ENCODE measurements around the gene ADORA1.

Gene ADORA1

DNA sequence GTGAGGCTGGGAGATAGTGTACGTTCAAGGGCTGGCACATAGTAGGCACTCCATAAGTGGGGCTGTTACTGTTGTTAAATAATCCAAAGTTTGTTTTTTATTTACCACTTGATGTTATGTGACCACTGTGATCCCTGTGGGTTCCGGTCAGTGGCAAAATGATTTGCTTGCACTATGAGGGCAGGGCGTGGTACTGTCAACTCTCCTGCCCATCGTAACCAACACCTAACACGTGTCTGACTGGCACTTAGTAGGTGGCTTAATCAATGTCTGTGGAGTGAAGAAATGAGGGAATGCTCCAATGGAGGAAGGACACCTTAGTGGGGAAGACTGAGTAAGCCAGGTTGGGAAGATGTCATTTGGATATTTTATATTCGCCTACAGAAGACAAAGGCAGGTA lies 14.6 kb downstream of the ADORA1 start:
- Histone ChIP-seq H3K27me3 (ENCODE audit: insufficient read depth, poor library complexity, severe bottlenecking) (peaks cover 3% of the 10 kb centered on the region), H3K27ac (replicated peaks) (no peak overlapping the region), H3K4me3 (replicated peaks; ENCODE audit: insufficient read depth, low read length) (no peak overlapping the region)
- TF ChIP-seq, protein P1, sequence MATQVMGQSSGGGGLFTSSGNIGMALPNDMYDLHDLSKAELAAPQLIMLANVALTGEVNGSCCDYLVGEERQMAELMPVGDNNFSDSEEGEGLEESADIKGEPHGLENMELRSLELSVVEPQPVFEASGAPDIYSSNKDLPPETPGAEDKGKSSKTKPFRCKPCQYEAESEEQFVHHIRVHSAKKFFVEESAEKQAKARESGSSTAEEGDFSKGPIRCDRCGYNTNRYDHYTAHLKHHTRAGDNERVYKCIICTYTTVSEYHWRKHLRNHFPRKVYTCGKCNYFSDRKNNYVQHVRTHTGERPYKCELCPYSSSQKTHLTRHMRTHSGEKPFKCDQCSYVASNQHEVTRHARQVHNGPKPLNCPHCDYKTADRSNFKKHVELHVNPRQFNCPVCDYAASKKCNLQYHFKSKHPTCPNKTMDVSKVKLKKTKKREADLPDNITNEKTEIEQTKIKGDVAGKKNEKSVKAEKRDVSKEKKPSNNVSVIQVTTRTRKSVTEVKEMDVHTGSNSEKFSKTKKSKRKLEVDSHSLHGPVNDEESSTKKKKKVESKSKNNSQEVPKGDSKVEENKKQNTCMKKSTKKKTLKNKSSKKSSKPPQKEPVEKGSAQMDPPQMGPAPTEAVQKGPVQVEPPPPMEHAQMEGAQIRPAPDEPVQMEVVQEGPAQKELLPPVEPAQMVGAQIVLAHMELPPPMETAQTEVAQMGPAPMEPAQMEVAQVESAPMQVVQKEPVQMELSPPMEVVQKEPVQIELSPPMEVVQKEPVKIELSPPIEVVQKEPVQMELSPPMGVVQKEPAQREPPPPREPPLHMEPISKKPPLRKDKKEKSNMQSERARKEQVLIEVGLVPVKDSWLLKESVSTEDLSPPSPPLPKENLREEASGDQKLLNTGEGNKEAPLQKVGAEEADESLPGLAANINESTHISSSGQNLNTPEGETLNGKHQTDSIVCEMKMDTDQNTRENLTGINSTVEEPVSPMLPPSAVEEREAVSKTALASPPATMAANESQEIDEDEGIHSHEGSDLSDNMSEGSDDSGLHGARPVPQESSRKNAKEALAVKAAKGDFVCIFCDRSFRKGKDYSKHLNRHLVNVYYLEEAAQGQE (IDR thresholded peaks at IDR 0.05; ENCODE audit: insufficient replicate concordance, low read depth), result no peak
- no peak for TF ChIP-seq GABPA (IDR thresholded peaks at IDR 0.05; ENCODE audit: low read depth)
- TF ChIP-seq, protein P2, sequence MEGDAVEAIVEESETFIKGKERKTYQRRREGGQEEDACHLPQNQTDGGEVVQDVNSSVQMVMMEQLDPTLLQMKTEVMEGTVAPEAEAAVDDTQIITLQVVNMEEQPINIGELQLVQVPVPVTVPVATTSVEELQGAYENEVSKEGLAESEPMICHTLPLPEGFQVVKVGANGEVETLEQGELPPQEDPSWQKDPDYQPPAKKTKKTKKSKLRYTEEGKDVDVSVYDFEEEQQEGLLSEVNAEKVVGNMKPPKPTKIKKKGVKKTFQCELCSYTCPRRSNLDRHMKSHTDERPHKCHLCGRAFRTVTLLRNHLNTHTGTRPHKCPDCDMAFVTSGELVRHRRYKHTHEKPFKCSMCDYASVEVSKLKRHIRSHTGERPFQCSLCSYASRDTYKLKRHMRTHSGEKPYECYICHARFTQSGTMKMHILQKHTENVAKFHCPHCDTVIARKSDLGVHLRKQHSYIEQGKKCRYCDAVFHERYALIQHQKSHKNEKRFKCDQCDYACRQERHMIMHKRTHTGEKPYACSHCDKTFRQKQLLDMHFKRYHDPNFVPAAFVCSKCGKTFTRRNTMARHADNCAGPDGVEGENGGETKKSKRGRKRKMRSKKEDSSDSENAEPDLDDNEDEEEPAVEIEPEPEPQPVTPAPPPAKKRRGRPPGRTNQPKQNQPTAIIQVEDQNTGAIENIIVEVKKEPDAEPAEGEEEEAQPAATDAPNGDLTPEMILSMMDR (IDR thresholded peaks at IDR 0.05; ENCODE audit: insufficient read depth, low read length), result no peak
- no peak for TF ChIP-seq POLR2AphosphoS5 (IDR thresholded peaks at IDR 0.05; ENCODE audit: low read depth)
- TF ChIP-seq SPI1 (IDR thresholded peaks at IDR 0.05; ENCODE audit: borderline replicate concordance, low read depth), result no peak
- no peak for DNase-seq (ENCODE audit: low read depth in 1 of 2, low spot score in 1 of 2)

DNA sequence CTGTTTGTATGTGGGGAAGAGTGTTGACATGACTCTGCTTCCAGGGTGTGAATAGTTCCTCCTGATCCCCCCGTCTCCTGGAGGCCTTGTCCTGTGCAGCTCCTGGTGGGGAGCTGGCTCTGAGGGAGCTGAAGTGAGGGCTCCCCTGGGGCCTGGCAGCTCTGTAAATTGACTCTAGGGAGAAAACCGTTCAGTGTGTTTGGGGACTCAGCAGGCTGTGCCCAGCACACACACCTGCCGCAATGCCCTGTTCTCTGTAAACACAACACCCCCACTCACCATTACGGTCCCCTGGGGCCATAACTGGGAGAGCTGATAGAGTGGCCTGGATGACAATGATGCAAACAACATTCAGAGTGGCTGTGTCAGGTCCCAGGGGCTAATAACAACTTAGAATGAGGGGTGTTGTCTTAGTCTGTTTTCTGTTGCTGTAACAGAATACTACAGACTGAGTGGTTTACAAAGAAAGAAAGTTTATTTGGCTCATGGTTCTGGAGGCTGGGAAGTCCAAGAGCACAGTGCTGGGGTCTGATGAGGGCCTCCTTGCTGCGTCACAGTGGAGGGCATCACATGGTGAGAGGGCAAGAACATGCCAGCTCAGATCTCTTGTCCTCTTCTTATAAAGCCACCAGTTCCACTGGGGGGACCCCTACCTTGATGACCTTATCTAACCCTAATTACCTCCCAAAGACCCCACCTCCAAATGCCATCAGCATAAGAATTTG lies 15.3 kb downstream of the ADORA1 start:
- Histone ChIP-seq H3K4me3 (replicated peaks; ENCODE audit: insufficient read depth, low read length) (no peak overlapping the region), H3K27me3 (ENCODE audit: insufficient read depth, poor library complexity, severe bottlenecking) (peaks cover 2% of the 10 kb centered on the region), H3K27ac (replicated peaks) (no peak overlapping the region)
- TF ChIP-seq, protein P1 (IDR thresholded peaks at IDR 0.05; ENCODE audit: insufficient replicate concordance, low read depth), result no peak
- TF ChIP-seq, protein P2 (IDR thresholded peaks at IDR 0.05; ENCODE audit: insufficient read depth, low read length), result no peak
- TF ChIP-seq SPI1 (IDR thresholded peaks at IDR 0.05; ENCODE audit: borderline replicate concordance, low read depth) (no peak), GABPA (IDR thresholded peaks at IDR 0.05; ENCODE audit: low read depth) (no peak), POLR2AphosphoS5 (IDR thresholded peaks at IDR 0.05; ENCODE audit: low read depth) (no peak)
- DNase-seq (ENCODE audit: low read depth in 1 of 2, low spot score in 1 of 2), result no peak

DNA sequence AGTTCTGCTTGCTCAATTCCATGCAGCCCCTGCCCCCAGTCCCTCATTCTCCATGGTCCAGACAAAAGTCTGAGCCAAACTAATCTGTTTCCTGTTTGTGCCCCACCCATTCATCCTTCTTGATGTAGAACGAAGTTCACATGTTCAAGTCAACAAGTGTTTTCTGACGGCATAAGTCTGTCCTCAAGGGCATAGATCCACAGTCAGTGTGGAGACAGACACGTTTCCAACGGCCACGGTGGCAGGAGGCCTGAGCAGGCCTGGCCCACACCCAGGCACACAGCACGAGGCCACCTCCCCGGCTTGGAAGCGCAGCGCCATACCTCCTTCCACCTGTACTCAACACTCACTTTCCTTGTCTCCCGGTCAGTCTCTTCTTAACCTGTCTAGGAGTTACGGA lies 16.1 kb downstream of the ADORA1 start:
- no peak for TF ChIP-seq POLR2AphosphoS5 (IDR thresholded peaks at IDR 0.05; ENCODE audit: low read depth)
- TF ChIP-seq GABPA (IDR thresholded peaks at IDR 0.05; ENCODE audit: low read depth), result no peak
- TF ChIP-seq, protein P1 (IDR thresholded peaks at IDR 0.05; ENCODE audit: insufficient replicate concordance, low read depth), result no peak
- DNase-seq (ENCODE audit: low read depth in 1 of 2, low spot score in 1 of 2), result no peak

More for the DNA sequence above, 16.1 kb downstream of the ADORA1 start:
- Histone ChIP-seq H3K4me3 (replicated peaks; ENCODE audit: insufficient read depth, low read length) (no peak overlapping the region), H3K27ac (replicated peaks) (no peak overlapping the region), H3K27me3 (ENCODE audit: insufficient read depth, poor library complexity, severe bottlenecking) (no peaks in the 10 kb centered on the region)
